ENCODE measurements around the gene LIN28A. TPM values are rescaled to one million over a fixed set of nuclear protein-coding genes. Genes with fewer than 3 reads are reported as not detected.

The LIN28A gene
- total and polyA plus RNA-seq, 2 experiments from 2014 or later: 604 to 1,571 TPM

DNA sequence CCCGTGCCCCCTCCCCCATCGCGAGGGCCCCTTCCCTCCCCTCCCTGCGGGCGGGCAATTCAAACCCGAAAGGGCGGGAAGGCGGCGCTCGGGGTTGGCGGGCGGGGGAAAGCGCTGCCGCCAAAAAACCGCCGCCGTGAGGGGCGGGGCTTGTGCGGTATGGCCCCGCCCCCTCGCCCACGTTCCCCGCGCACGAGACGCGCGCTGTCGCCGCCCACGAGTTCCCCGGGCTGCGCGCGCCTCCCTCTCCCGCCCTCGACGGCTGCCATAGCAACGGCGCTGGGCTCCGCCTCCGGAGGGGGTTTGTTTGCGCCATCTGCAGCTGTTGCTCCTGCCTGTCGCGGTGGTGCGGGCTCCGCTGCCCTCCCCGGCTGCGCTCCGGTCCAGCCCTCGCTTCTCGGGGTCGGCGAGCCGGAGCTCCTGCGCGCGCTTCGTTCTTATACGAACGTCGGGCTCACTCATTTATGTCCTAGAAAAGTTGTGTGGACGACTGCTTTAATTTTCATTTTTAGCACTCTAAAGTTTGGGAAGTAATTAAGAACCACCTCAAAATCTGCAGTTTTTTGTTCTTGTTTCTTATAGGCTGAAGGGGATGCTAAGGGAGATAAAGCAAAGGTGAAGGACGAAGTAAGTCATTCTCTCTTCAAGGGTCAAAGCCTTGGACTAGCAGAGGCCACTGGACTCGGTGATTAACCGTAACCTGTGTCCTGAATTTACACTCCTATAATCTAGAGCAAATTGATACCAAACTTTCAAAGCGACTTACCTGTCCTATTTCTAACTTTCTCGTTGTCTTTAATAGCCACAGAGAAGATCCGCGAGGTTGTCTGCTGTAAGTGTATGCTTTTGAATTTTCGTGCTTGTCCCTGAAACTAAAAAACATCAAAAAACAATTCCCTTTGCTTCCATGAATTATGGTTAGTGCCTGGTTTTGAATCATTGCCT, 62.6 kb downstream of the LIN28A start:
- peak overlapping the region; percentile 91 for H3K4me3 Mint-ChIP-seq
- H3K9me2 ChIP-seq (ENCODE audit: insufficient read depth): no peaks in the 10 kb centered on the region
- peaks cover 9% of the 10 kb centered on the region; the same call in 1 of the 2 replicates for H3K27me3 ChIP-seq (ENCODE audit: insufficient read depth)
- H3F3A ChIP-seq (replicated peaks; ENCODE audit: low read depth): peaks cover 57% of the 10 kb centered on the region
- no peak overlapping the region for H2AFZ ChIP-seq
- H3K4me2 ChIP-seq: peak overlapping the region; percentile 99
- peaks cover 3% of the 10 kb centered on the region; the same call in 1 of the 3 replicates for H3K9me3 Mint-ChIP-seq
- H3K79me2 ChIP-seq (replicated peaks; ENCODE audit: insufficient read depth): peaks cover 23% of the 10 kb centered on the region
- H3K36me3 Mint-ChIP-seq (ENCODE audit: low read depth): peaks cover 60% of the 10 kb centered on the region
- DNase-seq (ENCODE audit: low spot score) (peak; percentile 95), ATAC-seq (peak; percentile 40)
- H3K27ac Mint-ChIP-seq: peak overlapping the region; percentile 65; the same call in 1 of the 2 replicates
- peaks cover 38% of the 10 kb centered on the region for H3K4me1 Mint-ChIP-seq
- peaks cover 37% of the 10 kb centered on the region for H3K36me3 ChIP-seq (ENCODE audit: insufficient read depth)
- peak overlapping the region; percentile 96 for H3K4me3 ChIP-seq
- H3K27ac ChIP-seq (ENCODE audit: low read depth): peak overlapping the region; percentile 100; the same call in 1 of the 2 replicates
- peaks cover 33% of the 10 kb centered on the region for H3K27me3 Mint-ChIP-seq (ENCODE audit: insufficient read depth, low read depth, poor library complexity)
- peaks cover 27% of the 10 kb centered on the region for H4K20me1 ChIP-seq (replicated peaks; ENCODE audit: insufficient read depth)
- H3K4me1 ChIP-seq (ENCODE audit: insufficient read depth): peaks cover 21% of the 10 kb centered on the region
- TF ChIP-seq, protein P1, sequence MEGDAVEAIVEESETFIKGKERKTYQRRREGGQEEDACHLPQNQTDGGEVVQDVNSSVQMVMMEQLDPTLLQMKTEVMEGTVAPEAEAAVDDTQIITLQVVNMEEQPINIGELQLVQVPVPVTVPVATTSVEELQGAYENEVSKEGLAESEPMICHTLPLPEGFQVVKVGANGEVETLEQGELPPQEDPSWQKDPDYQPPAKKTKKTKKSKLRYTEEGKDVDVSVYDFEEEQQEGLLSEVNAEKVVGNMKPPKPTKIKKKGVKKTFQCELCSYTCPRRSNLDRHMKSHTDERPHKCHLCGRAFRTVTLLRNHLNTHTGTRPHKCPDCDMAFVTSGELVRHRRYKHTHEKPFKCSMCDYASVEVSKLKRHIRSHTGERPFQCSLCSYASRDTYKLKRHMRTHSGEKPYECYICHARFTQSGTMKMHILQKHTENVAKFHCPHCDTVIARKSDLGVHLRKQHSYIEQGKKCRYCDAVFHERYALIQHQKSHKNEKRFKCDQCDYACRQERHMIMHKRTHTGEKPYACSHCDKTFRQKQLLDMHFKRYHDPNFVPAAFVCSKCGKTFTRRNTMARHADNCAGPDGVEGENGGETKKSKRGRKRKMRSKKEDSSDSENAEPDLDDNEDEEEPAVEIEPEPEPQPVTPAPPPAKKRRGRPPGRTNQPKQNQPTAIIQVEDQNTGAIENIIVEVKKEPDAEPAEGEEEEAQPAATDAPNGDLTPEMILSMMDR (conservative IDR thresholded peaks at IDR 0.05; ENCODE audit: low read depth in 2 of 2): no peak
- TF ChIP-seq CREB1 (CRISPR knock-in tag; IDR thresholded peaks at IDR 0.05; ENCODE audit: low read depth) (0 out of 2 replicates have a peak, but pooled peaks have one; percentile 24), ETS1 (IDR thresholded peaks at IDR 0.05) (0 out of 2 replicates have a peak, but pooled peaks have one; percentile 31)

GRCh38 chr1:26474818-26475217, 64.2 kb downstream of the LIN28A start:
- H3K27me3 Mint-ChIP-seq (ENCODE audit: insufficient read depth, low read depth, poor library complexity): peaks cover 32% of the 10 kb centered on the region
- H3K9me3 Mint-ChIP-seq: peaks cover 3% of the 10 kb centered on the region; the same call in 1 of the 3 replicates
- H3K4me3 ChIP-seq: no peak overlapping the region
- H3K36me3 ChIP-seq (ENCODE audit: insufficient read depth): peaks cover 44% of the 10 kb centered on the region
- peaks cover 9% of the 10 kb centered on the region; the same call in 1 of the 2 replicates for H3K27me3 ChIP-seq (ENCODE audit: insufficient read depth)
- TF ChIP-seq EZH2phosphoT487 (IDR thresholded peaks at IDR 0.05; ENCODE audit: unreplicated experiment) (no peak), STAT1 (IDR thresholded peaks at IDR 0.05; ENCODE audit: unreplicated experiment) (no peak), ETS1 (IDR thresholded peaks at IDR 0.05) (no peak), ZNF114 (CRISPR knock-in tag; IDR thresholded peaks at IDR 0.05) (no peak), ZNF331 (CRISPR knock-in tag; IDR thresholded peaks at IDR 0.05; ENCODE audit: low read depth) (no peak)
- TF ChIP-seq, protein P2, sequence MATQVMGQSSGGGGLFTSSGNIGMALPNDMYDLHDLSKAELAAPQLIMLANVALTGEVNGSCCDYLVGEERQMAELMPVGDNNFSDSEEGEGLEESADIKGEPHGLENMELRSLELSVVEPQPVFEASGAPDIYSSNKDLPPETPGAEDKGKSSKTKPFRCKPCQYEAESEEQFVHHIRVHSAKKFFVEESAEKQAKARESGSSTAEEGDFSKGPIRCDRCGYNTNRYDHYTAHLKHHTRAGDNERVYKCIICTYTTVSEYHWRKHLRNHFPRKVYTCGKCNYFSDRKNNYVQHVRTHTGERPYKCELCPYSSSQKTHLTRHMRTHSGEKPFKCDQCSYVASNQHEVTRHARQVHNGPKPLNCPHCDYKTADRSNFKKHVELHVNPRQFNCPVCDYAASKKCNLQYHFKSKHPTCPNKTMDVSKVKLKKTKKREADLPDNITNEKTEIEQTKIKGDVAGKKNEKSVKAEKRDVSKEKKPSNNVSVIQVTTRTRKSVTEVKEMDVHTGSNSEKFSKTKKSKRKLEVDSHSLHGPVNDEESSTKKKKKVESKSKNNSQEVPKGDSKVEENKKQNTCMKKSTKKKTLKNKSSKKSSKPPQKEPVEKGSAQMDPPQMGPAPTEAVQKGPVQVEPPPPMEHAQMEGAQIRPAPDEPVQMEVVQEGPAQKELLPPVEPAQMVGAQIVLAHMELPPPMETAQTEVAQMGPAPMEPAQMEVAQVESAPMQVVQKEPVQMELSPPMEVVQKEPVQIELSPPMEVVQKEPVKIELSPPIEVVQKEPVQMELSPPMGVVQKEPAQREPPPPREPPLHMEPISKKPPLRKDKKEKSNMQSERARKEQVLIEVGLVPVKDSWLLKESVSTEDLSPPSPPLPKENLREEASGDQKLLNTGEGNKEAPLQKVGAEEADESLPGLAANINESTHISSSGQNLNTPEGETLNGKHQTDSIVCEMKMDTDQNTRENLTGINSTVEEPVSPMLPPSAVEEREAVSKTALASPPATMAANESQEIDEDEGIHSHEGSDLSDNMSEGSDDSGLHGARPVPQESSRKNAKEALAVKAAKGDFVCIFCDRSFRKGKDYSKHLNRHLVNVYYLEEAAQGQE (IDR thresholded peaks at IDR 0.05; ENCODE audit: unreplicated experiment): no peak
- TF ChIP-seq, protein P1 (conservative IDR thresholded peaks at IDR 0.05; ENCODE audit: low read depth in 2 of 2): no peak
- H3K79me2 ChIP-seq (replicated peaks; ENCODE audit: insufficient read depth): peaks cover 23% of the 10 kb centered on the region
- peaks cover 34% of the 10 kb centered on the region for H3K4me1 Mint-ChIP-seq
- no peak for DNase-seq (ENCODE audit: low spot score)
- H3K4me2 ChIP-seq: no peak overlapping the region
- H3K4me1 ChIP-seq (ENCODE audit: insufficient read depth): peaks cover 21% of the 10 kb centered on the region
- H4K20me1 ChIP-seq (replicated peaks; ENCODE audit: insufficient read depth): peaks cover 27% of the 10 kb centered on the region
- no peak overlapping the region for H3K27ac Mint-ChIP-seq
- peaks cover 60% of the 10 kb centered on the region for H3K36me3 Mint-ChIP-seq (ENCODE audit: low read depth)
- H3F3A ChIP-seq (replicated peaks; ENCODE audit: low read depth): peaks cover 56% of the 10 kb centered on the region
- no peak overlapping the region for H2AFZ ChIP-seq
- H3K27ac ChIP-seq (ENCODE audit: low read depth): no peak overlapping the region
- H3K4me3 Mint-ChIP-seq: peak overlapping the region; percentile 91; the same call in 2 of the 3 replicates
- no peak for ATAC-seq
- no peaks in the 10 kb centered on the region for H3K9me2 ChIP-seq (ENCODE audit: insufficient read depth)

All from GM23338 (cell line).